ENCODE data around the gene UST.

The UST gene

GRCh38 chr6:148768646-148769270, 21.9 kb downstream of the UST start:
- TF ChIP-seq CTCF (IDR thresholded peaks at IDR 0.05; ENCODE audit: low read depth, low read length), result no peak
- no peak for DNase-seq (ENCODE audit: extremely low read depth, low read depth)

GRCh38 chr6:148769304-148769968, 22.6 kb downstream of the UST start:
- TF ChIP-seq CTCF (IDR thresholded peaks at IDR 0.05; ENCODE audit: low read depth, low read length), result no peak
- DNase-seq (ENCODE audit: extremely low read depth, low read depth), result no peak

- no peak for DNase-seq (ENCODE audit: extremely low read depth, low read depth)
- TF ChIP-seq CTCF (IDR thresholded peaks at IDR 0.05; ENCODE audit: low read depth, low read length), result no peak
Observed at GRCh38 chr6:148770408-148771211, 23.8 kb downstream of the UST start.

- no peak for TF ChIP-seq CTCF (IDR thresholded peaks at IDR 0.05; ENCODE audit: low read depth, low read length)
Observed at GRCh38 chr6:148771212-148771601, 24.4 kb downstream of the UST start.

GRCh38 chr6:148771896-148772554, 25.2 kb downstream of the UST start:
- no peak for TF ChIP-seq CTCF (IDR thresholded peaks at IDR 0.05; ENCODE audit: low read depth, low read length)
- no peak for DNase-seq (ENCODE audit: extremely low read depth, low read depth)

More at GRCh38 chr6:148771212-148771601, 24.4 kb downstream of the UST start:
- DNase-seq (ENCODE audit: extremely low read depth, low read depth), result no peak

- no peak for TF ChIP-seq CTCF (IDR thresholded peaks at IDR 0.05; ENCODE audit: low read depth, low read length)
- no peak for DNase-seq (ENCODE audit: extremely low read depth, low read depth)
Observed at GRCh38 chr6:148775161-148775560, 28.3 kb downstream of the UST start.
